LNCAP (cell line): Measurements from ENCODE around the gene PREX1.

Experiments
- TF ChIP-seq, protein P1 (sequence below): fragments of 450-650 bp; IDR thresholded peaks from 2 replicates; pipeline ENCODE4 v1.5.1; 2017; ENCODE audit warnings: mild to moderate bottlenecking

PREX1 gene

DNA sequence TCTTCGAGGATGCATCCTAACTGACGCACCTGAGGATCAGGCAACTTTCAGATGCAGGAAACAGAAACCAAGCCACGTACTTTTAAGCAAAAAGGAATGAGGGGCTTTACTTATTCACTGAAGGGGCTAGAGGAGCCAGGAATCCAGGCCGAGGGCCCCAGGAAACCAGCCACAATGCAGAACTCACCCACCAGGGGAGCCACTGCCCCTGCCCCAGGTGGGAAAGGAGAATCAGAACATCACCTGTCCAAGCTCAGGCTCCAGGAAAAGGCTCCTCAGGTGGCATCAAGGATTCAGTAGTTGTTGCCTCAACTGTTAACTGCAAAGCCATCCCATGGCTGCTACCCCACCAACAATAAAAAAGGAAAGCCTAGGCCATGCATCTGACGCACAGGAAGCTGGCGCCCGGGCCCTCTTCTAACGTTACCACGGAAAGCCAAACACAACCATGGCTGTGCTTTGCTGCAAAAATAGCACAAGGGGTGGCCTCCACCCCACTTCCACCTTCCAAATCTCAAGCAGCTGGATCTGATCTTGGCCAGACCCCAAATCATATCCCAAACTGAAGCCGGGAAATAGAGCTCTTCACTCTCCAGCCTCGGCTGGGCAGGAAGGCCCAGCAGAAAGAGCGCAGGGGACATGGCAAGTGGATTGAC lies 121.0 kb downstream of the PREX1 start:
- TF ChIP-seq, protein P1, sequence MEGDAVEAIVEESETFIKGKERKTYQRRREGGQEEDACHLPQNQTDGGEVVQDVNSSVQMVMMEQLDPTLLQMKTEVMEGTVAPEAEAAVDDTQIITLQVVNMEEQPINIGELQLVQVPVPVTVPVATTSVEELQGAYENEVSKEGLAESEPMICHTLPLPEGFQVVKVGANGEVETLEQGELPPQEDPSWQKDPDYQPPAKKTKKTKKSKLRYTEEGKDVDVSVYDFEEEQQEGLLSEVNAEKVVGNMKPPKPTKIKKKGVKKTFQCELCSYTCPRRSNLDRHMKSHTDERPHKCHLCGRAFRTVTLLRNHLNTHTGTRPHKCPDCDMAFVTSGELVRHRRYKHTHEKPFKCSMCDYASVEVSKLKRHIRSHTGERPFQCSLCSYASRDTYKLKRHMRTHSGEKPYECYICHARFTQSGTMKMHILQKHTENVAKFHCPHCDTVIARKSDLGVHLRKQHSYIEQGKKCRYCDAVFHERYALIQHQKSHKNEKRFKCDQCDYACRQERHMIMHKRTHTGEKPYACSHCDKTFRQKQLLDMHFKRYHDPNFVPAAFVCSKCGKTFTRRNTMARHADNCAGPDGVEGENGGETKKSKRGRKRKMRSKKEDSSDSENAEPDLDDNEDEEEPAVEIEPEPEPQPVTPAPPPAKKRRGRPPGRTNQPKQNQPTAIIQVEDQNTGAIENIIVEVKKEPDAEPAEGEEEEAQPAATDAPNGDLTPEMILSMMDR: no peak

DNA sequence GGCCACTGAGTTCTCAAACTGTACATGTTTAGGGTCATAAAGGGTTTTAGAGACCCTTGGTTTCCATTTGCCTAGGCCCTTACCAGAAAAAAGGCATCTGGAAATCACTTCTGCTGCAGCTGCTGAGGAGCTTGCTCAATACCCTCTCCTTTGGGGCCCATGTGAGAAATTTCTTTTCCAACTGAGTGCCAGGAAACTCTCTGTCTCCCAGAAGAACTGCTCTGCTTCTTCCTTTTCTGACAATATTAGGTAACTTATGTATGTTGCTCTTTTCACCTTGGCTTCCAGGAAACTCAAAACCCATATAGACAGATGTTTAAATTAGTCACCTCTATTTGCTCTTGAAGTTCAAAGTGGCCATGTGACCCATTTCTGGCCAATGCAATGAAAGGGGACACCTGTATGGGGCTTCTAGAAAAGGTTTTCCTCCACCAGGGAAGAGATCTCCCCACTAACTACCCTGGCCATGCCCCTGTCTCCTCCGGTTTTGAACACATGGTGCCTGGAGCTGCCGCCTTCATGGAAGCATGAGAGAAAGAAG lies 121.6 kb downstream of the PREX1 start:
- TF ChIP-seq, protein P1: no peak

DNA sequence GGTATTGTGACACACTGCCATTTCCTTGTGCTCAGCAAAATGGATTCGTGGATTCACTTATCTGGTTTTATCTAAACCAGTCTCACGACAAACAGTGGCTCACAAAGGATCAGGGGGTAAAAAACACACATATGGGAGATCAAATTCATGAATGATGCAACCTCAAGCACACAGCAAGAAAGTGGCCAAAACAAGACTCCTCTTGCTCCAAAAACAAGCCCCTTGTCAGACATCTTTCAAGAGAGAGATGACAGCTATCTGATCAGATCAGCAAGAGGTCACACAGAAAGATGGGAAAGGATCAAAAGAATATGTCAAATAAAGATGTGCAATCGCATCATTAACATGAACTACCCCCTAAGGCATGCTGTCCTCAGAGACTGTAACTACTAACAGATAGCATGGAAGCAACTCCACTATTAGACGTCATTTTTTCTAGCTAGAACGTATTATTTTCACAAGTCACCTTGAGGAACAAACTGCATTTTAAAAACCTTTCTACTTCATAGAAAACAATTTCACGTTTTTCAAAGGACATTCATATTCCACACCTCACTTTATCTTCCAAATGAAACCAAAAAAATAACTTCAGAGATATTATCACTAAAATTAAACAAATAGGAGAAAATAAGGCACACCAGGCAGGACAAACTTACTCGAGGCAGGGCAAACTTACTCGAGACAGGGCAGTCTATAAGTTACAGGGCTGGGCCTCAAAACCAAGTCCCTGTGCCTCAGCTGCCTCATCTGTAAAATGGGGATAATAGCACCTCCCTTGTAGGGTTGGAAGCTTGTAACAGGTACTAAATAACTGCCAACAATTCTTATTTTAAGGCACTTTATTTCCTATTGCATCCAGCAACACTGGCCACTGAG lies 122.3 kb downstream of the PREX1 start:
- TF ChIP-seq, protein P1: no peak

DNA sequence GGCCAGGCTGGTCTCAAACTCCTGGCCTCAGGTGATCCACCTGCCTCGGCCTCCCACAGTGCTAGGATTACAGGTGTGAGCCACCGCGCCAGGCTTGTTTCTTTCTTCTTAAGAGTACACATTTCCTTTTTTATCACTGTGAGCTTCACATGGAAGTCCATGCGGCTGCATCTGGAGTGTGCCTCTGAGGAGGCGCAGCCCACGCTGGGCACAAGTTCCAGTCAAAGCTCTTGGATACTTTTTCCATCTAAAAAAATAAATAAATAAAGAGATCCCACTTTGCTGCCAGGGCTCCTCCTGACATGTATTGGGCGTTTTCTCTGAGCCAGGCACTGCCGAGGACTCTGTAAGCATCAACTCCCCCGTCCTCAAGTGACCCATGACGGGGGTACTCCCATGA lies 123.0 kb downstream of the PREX1 start:
- TF ChIP-seq, protein P1: no peak

DNA sequence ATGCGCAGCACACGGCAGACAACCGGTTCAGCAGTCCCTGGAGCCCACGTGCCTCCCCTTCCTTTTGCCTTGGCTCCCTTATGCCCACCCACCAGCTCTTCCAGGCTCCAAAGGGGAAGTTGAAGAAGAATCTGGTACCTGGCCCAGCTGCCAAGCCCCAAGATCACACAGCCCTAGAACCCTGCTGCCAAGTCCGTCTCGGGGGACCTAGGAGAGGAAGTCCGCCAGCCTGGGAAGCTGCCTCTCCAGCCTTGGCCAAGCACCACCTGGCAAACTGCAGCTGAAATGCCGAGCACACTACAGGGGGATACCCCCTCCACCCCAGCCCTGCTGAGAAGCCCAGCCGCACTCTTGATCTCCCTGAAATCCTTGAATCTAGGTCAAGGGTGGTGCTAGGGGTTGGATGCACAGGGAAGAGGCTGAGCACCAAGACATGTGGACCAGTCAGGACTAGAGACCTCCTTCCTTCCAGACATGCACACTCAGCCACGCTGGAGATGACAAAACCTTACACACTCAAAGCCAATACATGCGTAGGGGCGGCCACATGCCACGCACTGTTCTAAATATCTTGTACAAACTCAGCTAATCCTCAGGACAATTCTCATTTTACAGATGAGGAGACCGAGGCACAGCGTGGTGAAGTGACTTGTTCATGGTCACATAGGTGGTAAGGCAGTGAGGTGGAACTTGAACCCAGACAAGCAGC lies 124.1 kb downstream of the PREX1 start:
- TF ChIP-seq, protein P1: no peak

DNA sequence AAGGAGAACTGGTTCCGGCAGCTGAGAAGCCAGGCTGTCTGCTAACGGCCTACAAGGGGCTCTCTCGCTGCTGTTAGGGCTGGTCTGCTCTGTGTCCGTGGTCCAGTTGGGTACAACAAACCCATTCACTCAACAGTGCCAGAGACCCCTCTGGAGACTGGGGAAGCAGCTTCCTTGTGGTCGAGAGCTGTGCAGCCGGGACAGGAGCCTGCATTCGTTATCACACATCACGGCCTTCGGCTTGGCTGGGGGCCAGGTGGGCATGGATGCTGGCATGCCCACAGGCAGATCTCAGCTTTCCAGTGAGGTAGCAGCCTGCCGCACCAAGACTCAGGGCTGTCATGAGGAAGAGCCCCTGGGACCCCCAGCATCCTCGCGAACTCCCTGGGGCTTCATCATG lies 124.7 kb downstream of the PREX1 start:
- TF ChIP-seq, protein P1: no peak

DNA sequence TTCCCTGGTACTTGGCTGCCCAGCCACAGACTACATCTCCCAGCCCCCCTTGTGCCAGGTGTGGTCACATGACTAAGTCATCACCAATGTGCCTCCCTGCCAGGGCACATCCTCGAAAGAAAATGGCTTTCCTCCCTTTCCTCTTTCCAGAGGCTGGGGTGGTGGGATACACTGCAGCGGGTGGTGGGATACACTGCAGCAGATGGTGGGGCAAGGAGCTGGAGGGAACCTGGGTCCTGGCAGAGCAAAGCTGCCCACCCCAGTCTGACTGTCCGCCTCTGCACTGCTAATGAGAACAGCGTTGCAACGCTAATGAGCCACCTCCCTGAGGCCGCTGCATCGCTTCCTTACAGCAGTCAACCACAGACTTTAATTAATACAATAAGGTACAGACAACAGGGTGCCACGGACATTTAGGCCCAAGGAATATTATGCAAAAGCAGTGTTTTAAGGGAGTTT lies 125.3 kb downstream of the PREX1 start:
- TF ChIP-seq, protein P1: no peak
